Activated CD4-positive, CD25-positive, alpha-beta regulatory T cell treated with anti-CD3 and anti-CD28 coated beads, Interleukin-2, amount 50 U/mL, for 24 hours (primary cell): ENCODE results near the gene PXDN.
"Not testable (repeated sequence)": the region's sequence is repeated elsewhere in the genome, so short reads cannot be mapped to it uniquely, and the experiment has no call there.

Source experiments
- ATAC-seq, 2 donors: fragments of 150-1000 bp; cut with Tn5 transposase; one replicate each; pipeline ENCODE4 v1.10.0; 2021; ENCODE audit warnings: mild to moderate bottlenecking in 1 of 2, moderate library complexity in 1 of 2

The PXDN gene

GRCh38 chr2:1721706-1722646, 22.3 kb downstream of the PXDN start:
- no peak for ATAC-seq

DNA sequence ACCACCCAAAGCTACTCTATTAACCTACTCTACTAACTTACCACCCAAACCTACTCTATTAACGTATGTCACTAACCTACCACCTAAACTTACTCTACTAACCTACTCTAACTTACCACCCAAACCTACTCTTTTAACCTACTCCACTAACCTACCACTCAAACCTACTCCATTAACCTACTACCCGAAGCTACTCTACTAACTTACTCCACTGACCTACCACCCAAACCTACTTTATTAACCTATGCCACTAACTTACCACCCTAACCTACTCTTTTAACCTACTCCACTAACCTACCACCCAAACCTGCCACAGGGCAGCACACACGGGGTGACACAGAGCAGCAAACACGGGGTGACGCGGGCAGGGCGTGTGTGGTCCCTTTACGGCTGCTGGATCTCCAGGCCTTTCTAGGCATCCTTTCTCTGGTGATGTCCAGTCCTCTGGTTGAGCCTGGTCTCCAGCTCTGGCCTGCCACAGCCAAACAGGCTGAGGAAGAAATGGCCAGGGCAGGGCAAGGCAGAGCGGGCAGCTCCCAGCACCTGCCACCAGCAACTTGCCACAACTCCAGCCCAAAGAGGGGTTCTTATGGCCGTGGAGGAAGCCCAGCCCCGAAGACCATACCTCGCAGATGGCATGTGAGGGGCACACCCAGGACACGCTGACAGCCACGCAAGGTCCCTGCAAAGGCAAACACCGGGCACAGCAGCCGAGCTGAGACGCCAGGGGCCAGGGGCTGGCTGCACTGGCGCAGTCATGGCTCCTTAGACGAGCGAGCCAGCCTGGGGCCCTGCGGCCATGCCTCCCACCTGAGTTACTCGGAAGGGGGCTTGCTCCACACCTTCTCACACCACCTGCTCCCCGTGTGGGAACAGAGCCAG, 25.7 kb downstream of the PXDN start:
- ATAC-seq = no peak

GRCh38 chr2:1717113-1717512, 27.2 kb downstream of the PXDN start:
- ATAC-seq = no peak

- no peak for ATAC-seq
Measured at GRCh38 chr2:1716441-1716840, 27.9 kb downstream of the PXDN start.

DNA sequence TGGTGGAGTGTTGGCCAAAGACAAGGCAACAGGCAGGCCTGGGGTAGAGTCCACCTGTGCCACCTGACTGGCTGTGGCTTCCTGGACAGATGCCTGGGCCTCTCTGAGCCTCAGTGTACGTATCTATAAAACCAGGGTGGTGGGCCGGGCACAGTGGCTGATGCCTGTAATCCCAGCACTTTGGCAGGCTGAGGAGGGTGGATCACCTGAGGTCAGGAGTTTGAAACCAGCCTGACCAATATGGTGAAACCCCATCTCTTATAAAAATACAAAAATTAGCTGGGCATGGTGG, 28.4 kb downstream of the PXDN start:
- not testable (repeated sequence) for ATAC-seq

DNA sequence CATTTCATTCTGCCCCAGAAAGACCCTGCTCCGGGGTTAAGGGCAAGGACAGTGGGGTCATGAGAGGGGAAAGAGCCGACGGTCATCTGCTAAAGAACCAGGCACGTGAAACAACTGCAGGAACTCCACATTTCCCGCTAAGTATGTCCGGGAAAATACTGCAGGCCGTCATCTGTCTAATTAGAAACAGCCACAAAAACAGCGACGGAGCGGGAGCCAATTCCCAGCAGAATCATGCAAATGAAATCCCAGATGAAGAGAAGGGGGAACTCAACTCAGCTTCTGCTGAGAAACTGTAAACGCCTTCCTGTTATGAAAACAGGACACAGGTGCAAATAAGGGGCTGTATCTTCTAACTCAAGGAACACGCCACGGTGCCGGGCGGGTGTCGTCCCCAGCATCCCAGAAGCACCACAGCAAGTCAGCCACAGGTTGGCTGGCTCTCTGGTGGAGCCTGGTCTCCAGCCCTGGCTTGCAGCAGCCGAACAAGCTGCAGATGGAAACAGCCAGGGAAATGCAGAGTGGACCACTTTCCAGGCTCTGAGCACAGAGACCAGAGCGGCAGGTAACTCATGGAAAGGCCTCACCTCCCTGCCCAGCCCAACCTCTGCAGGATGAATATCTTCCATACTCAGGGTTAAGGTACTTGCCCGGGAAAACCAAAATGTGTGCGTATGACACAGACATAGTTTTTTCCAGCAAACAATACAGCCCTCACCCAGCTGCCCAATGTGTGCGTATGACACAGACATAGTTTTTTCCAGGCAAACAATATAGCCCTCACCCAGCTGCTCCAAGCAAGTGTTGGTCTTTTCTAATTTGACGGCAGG, 28.9 kb downstream of the PXDN start:
- no peak for ATAC-seq

DNA sequence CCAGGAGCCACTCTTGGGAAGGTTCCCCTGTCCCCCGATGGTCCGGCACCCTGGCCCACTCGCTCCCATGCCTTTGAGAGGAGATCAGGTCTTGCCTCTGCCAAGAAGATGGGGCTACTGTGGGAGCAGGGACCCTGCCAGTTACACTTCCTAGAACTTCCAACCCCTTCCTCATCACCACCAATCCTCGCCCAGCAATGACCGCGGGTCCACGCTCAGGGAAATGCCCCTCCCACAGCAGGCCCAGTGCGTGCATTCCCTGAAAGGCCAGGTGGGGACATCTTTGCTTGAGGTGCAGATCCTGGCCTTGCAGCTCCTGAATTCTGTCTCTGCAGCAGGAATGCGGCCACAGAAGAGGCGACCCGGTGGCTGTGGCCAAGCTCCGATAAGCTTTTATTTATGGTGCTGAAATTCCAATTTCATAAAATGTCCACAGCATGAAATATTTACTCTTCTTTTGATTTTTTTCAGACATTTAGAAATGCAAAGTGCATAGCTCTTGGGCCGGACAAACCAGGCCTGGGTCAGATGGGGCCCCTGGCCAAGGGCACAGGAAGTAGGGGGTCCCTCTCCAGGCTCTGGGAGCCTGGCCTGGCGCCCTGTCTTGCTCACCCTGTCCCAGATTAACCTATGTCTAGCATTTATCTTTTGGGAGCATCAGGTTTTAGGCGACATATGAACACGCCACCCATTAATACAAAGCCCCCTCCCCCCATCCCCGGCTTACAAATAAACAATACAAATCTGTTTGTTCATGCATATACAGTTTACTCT, 29.8 kb downstream of the PXDN start:
- no peak for ATAC-seq

DNA sequence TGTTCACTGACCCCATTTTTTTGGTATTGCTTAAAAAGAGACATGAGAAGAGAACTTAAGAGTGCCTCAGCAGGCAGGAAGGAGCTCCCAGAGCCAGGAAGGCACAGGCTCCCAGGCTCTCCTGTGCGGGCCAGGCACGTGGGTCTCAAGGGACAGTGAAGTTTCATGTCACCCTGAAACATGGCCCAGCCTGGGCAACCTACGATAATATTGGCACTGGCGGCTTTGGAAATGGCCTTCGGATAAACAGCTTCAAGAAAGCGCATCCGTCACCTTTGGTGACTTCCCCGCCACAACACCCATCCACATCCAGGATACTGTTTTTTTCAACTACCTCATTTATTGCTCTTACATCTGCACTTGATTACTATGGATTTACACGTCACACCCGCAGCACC, 30.5 kb downstream of the PXDN start:
- no peak for ATAC-seq

GRCh38 chr2:1713142-1713838, 31.0 kb downstream of the PXDN start:
- ATAC-seq = no peak

DNA sequence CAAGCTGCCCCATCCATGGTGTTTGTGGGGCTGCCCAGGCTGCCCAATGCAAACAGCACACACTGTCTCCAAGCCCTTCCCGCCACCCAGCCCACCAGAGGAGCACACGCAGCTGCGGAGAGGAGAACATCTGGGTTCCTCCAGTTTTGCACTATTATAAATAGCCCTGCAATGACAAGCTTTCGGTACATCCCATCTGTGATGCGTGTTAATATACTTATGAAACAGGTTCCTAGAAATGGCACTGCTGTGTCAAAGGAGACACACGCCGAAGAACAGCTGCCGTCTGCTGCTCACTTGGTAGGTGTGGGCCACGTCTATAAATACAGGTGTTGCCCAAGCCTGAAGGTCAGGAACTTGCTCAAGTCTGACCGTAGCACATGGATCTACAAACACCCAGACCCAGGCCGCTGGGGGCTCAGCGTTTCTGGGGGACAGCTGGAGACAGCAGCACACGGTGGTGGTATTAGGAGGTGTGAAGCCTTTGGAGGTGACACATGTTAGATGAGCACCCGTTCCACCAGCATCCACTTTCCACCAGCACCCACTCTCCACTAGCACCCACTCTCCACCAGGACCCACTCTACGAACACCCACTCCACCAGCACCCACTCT, 34.3 kb downstream of the PXDN start:
- ATAC-seq = no peak

DNA sequence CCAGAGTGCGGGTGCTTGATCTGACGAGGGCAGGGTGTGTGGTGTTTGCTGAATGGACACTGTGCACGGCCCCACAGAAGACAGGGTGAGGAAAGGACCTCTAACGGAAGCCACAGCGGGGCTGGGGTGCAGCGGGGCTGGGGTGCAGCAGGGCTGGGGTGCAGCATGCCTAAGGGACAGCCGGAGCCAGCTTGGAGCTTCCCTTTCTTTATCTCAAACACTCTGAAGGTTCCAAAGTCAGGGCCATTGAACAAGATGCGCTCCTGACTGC, 35.0 kb downstream of the PXDN start:
- no peak for ATAC-seq

DNA sequence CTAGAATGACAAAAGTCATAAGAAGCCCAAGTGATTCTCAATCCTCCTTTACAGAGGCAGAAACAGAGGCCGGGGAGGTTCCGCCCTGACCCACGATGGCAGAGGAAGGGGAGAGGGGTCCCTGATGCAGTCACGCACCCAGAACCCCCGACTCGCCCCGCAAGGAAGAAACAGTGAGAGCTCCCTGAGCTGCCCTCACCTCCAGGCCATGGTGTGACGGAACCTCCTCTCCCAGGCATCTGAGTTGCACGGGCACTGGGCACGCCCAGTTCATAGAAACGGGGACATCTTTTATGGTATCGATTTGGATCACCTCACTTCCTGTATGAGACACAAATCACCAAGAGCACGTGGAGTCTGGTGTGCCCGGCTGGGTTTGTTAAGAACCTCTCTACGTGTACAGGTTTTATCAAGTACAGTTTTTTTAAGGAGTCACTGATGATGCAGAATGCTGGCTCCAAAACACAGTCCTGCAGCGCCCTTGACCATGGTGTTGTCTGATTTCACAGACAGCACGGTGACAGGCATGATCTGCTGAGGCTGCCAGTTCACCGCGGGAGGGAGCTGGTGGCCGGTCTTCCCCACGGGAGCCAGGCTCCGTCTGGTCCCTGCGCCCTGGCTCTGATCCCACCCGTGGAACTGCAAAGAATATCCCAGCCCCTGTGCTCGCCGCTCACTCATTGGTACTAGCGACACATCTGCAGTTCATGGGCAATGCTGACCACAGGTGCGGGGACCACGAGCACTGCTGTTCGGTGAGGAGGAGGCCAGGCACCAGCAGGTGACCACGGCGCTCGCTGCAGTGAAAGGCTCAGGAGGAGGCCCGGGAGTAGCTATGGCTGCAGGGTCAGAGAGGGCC, 35.6 kb downstream of the PXDN start:
- ATAC-seq = no peak

DNA sequence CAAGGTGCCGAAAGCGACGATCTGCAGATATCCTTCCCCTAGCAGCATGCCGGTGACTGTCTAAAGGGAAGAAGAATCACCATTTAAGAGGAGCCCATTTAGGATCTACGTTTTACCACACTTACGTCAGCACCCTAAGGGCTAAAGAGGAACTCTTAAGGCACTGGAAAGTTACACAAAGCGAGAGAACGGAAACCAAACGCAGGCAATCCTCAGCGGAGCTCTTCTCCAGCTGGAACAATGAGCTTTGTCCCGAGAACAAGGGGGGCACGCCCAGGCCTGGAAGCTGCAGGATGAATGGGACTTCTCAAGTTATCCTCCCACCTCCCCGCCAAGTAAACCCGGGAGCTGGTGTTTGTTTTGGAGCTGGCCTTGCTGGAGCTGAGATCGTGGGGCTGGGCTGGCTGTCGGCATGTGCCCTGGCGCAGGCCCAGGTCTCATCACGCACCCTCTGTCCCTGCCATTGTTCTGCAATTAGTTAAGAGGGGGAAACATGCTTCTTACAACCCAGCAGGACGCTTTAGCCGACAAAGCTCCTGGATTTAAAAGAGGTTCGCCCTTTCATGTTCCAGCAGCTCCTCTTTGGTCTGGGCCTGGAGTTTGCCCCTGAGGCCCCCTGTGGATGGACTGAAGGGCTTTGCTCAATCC, 36.4 kb downstream of the PXDN start:
- no peak for ATAC-seq

GRCh38 chr2:1706089-1706841, 38.0 kb downstream of the PXDN start:
- ATAC-seq = not testable (repeated sequence)

GRCh38 chr2:1705557-1706076, 38.7 kb downstream of the PXDN start:
- no peak for ATAC-seq

- ATAC-seq = no peak
Measured at GRCh38 chr2:1704631-1705556, 39.4 kb downstream of the PXDN start.

DNA sequence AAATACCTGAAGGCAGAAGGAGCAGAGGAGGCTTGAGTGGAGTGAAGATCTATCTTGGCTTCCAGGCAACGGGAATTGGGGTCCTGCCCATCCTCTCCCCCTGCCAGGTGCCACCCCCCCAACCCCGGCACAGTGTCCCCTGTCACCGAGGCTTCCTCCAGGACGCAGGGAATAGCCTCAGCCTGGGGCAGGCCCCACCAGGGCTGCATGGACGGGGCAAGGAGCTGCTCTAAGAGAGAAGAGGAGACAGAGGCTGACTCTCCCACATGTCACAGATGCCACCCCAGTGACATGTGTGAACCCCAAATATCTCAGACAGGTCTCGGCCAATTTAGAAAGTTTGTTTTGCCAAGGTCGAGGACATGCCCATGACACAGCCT, 42.1 kb downstream of the PXDN start:
- no peak for ATAC-seq
